H7 (cell line): ENCODE data around the gene SLC51B. TPM values are rescaled to one million over a fixed set of nuclear protein-coding genes. Genes with fewer than 3 reads are reported as not detected.
A peak's percentile ranks its signal among the peaks of the same experiment; 100 is the strongest.
"Not testable (repeated sequence)": the region's sequence is repeated elsewhere in the genome, so short reads cannot be mapped to it uniquely, and the experiment has no call there.

ENCODE experiments used
- DNase-seq: peaks from one replicate; pipeline ENCODE4 v3.0.0; 2012
- H3K27me3 ChIP-seq: 2 replicates; pipeline ENCODE4 v1.6.0; 2011; ENCODE audit warnings: mild to moderate bottlenecking, low read length; ENCODE audit not compliant: control insufficient read depth, insufficient read depth
- H3K36me3 ChIP-seq: replicated peaks from 2 replicates; pipeline ENCODE4 v1.5.1; 2011; ENCODE audit warnings: low read length; ENCODE audit not compliant: control insufficient read depth, insufficient read depth
- H3K4me3 ChIP-seq: 2 replicates; pipeline ENCODE4 v1.5.1; 2011; ENCODE audit warnings: low read depth, mild to moderate bottlenecking, control low read depth, low read length, moderate library complexity; ENCODE audit not compliant: insufficient read depth
- total RNA-seq: library from RNA; depleted of rRNA; stranded (reverse); fragments of >200 nt; shearing (Covaris generic); gene quantifications from 2 replicates; pipeline ENCODE4 v1.2.3, GENCODE V29; 2014

The SLC51B gene
- total RNA-seq, 1 experiment from 2014 or later: not detected

DNA sequence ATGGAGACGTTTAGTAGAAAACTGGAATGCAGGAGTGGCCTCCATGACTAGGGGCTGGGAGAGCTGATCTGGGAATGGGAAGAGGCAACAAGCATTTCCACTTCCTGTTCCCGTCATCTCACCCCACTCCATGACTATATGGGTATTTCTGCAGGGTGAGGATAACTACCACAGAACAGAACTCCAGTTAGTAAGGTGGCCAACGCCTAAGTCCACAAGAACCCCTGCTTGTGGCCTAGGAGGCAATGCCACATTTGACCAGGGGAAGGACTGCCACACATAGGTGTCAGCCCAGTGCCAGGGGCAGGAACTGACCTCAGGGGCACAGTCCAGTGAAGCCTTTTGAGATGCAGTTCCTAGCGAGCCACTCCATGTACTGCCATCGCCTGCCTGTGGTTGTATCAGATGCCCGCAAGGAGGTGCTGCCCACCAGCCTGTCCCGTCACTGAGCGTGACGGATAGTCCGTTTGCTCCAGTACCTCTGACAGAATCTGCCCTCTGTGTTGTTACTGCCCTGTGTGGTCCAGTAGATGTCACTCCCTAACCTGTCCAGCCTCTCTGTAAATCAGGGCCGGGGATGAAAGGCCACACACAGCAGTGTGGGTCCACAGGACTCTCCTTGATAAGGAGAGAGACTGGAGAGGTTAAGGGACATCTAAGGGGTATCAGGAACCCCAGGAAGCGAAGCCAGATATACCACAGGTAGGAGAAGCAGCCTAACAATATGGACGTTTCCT lies 12.2 kb upstream of the SLC51B start:
- Histone ChIP-seq H3K4me3 (no peak overlapping the region), H3K36me3 (no peaks in the 10 kb centered on the region), H3K27me3 (no peaks in the 10 kb centered on the region)
- DNase-seq: peak; percentile 81

DNA sequence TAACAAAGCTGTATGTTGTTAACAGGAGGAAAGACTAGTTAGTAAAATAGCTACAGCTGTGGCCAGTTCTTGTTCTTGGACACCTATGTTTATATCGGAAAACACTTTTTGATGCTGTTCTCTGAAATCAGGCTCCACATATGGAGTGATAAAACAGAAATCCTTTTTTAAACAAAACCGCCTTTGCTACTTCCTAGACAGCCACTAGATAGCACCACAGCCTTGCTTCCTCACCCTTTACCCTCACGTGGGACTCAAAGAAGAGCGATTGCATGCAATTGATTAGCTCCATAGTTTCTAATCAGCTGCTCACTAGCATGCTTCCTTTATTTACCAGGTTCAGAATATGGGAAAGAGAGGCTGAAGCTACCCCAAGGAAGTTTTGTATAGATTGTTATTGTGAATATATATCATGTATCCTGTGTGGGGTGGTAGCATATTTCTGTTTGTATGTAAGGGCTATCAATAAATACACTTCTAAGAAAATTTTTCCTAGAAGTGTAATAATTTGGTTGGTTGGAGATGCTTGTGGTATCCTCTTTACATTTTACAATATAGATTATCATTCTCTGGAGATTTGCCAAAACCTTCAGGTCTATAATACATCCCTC lies 11.4 kb upstream of the SLC51B start:
- Histone ChIP-seq H3K36me3 (no peaks in the 10 kb centered on the region), H3K27me3 (no peaks in the 10 kb centered on the region), H3K4me3 (no peak overlapping the region)
- DNase-seq: peak; percentile 54

DNA sequence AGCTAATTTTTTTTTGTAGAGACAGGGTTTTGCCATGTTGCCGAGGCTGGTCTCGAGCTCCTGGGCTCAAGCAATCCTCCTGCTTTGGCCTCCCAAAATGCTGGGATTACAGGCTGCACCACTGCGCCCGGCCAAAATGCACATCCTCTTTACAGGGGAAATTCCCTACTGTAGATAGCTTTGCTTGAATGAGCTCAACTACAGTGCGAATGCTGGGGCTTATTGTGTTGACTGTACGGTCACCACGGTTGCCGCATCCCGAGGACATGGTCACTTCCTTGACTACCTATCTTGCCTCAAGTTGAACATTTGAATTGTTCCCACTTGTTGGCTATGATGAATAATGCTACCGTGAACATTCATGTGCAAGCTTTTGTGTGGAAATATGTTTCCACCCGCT lies 10.5 kb upstream of the SLC51B start:
- Histone ChIP-seq H3K36me3 (no peaks in the 10 kb centered on the region), H3K4me3 (no peak overlapping the region), H3K27me3 (no peaks in the 10 kb centered on the region)
- no peak for DNase-seq

- DNase-seq: no peak
- Histone ChIP-seq H3K27me3 (no peaks in the 10 kb centered on the region), H3K36me3 (no peaks in the 10 kb centered on the region)
Measured at GRCh38 chr15:65037309-65037708, 7.9 kb upstream of the SLC51B start.

GRCh38 chr15:65038428-65038827 lies 6.8 kb upstream of the SLC51B start:
- H3K4me3 ChIP-seq: no peak overlapping the region
- H3K27me3 ChIP-seq: no peaks in the 10 kb centered on the region; the same call in 1 of the 2 replicates
- H3K36me3 ChIP-seq: no peaks in the 10 kb centered on the region
- no peak for DNase-seq

More at GRCh38 chr15:65037309-65037708, 7.9 kb upstream of the SLC51B start:
- H3K4me3 ChIP-seq: no peak overlapping the region

GRCh38 chr15:65038836-65039235 lies 6.4 kb upstream of the SLC51B start:
- Histone ChIP-seq H3K36me3 (no peaks in the 10 kb centered on the region), H3K27me3 (no peaks in the 10 kb centered on the region; the same call in 1 of the 2 replicates), H3K4me3 (no peak overlapping the region)
- DNase-seq: peak; percentile 9

GRCh38 chr15:65040461-65040860 lies 4.7 kb upstream of the SLC51B start:
- H3K36me3 ChIP-seq: no peaks in the 10 kb centered on the region
- H3K4me3 ChIP-seq: no peak overlapping the region
- H3K27me3 ChIP-seq: no peaks in the 10 kb centered on the region; the same call in 1 of the 2 replicates
- DNase-seq: no peak

DNA sequence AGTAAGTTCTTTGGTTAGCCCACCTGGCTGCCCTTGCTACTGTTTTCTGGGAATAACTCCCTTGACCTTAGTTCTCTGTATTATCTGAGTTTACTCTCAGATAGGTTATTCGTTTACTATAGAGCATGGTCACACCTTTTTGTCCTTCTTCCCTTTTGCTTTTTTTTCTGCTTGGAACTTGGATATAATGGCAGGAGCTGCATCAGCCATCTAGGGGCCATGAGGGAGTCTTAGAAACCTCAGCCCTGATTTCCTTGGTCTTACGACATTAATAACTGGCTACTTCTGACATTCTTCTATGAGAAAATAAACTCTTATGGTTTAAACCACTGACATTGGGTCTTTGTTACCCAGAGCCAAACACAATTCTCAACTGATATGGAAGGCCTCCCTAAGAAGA lies 3.4 kb upstream of the SLC51B start:
- Histone ChIP-seq H3K36me3 (no peaks in the 10 kb centered on the region), H3K4me3 (no peak overlapping the region), H3K27me3 (no peaks in the 10 kb centered on the region; the same call in 1 of the 2 replicates)
- DNase-seq: no peak

DNA sequence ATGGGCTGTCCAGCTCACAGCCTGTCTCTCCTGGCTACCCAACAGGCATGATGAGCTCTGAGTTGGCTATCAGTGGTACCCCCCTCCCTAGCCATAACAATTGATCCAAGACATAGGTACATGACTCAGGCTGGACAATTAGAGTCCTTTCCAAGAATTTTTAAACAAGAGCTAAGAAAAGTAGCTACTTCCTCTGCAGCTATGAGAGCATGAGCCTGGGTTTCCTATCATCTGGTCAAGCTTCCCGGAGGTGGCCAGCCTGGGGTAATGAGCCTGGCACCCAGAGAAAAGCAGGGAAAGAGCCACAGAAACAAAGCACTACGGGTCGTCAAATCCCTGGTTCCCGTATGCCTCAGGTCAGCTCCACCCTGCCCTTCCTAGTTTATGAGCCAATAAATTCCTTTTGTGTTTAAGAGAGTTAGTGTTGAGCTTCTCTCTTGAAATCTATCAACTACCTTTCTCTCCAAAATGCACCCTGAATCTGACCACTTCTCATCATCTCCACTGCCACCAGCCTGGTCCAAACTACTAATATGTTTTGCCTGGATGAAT lies 2.3 kb upstream of the SLC51B start:
- Histone ChIP-seq H3K4me3 (no peak overlapping the region), H3K36me3 (no peaks in the 10 kb centered on the region), H3K27me3 (no peaks in the 10 kb centered on the region; the same call in 1 of the 2 replicates)
- no peak for DNase-seq

GRCh38 chr15:65044218-65044617 lies 969 bp upstream of the SLC51B start:
- DNase-seq, H3K36me3 ChIP-seq, H3K27me3 ChIP-seq, H3K4me3 ChIP-seq: not testable (repeated sequence)

GRCh38 chr15:65048241-65048640 lies 3.1 kb downstream of the SLC51B start:
- Histone ChIP-seq H3K27me3 (no peaks in the 10 kb centered on the region; the same call in 1 of the 2 replicates), H3K4me3 (no peak overlapping the region), H3K36me3 (no peaks in the 10 kb centered on the region)
- no peak for DNase-seq

GRCh38 chr15:65049418-65049840 lies 4.2 kb downstream of the SLC51B start:
- peak; percentile 98 for DNase-seq
- H3K27me3 ChIP-seq: no peaks in the 10 kb centered on the region; the same call in 1 of the 2 replicates
- peaks cover under 1% of the 10 kb centered on the region; the same call in 1 of the 2 replicates for H3K36me3 ChIP-seq
- 0 out of 2 replicates have a peak overlapping the region, but pooled peaks have one; percentile 1 for H3K4me3 ChIP-seq

- Histone ChIP-seq H3K27me3 (no peaks in the 10 kb centered on the region; the same call in 1 of the 2 replicates), H3K4me3 (no peak overlapping the region), H3K36me3 (peaks cover 2% of the 10 kb centered on the region; the same call in 1 of the 2 replicates)
- no peak for DNase-seq
Measured at GRCh38 chr15:65050270-65050669, 5.1 kb downstream of the SLC51B start.

- peaks cover 2% of the 10 kb centered on the region; the same call in 1 of the 2 replicates for H3K36me3 ChIP-seq
- DNase-seq: peak; percentile 7
- H3K27me3 ChIP-seq: no peaks in the 10 kb centered on the region; the same call in 1 of the 2 replicates
- H3K4me3 ChIP-seq: no peak overlapping the region
Measured at GRCh38 chr15:65051266-65051665, 6.1 kb downstream of the SLC51B start.

- DNase-seq: no peak
- Histone ChIP-seq H3K4me3 (no peak overlapping the region), H3K36me3 (peaks cover 3% of the 10 kb centered on the region), H3K27me3 (no peaks in the 10 kb centered on the region; the same call in 1 of the 2 replicates)
Measured at GRCh38 chr15:65052956-65053355, 7.8 kb downstream of the SLC51B start.
